Uterus (tissue), 4 donors: ENCODE results near the gene RER1. TPM values are rescaled to one million over a fixed set of nuclear protein-coding genes. Genes with fewer than 3 reads are reported as not detected.

Experiments used
- DNase-seq, 2 donors: peaks; one replicate each; pipeline ENCODE4 v3.0.0-alpha.2; 2019 to 2020
- H3K27ac ChIP-seq, 2 donors: fragments of 200-600 bp; sonication (generic); 1 replicate in 1 of 2; 2 replicates in 1 of 2; pipeline ENCODE4 v1.5.1; 2016 to 2018
- H3K27me3 ChIP-seq, 2 donors: fragments of 200-600 bp; sonication (generic); one replicate each; pipeline ENCODE4 v1.5.1; 2018 to 2019; ENCODE audit warnings: control low read depth in 1 of 2
- H3K36me3 ChIP-seq, 2 donors: fragments of 200-600 bp; sonication (generic); one replicate each; pipeline ENCODE4 v1.5.1; 2019; ENCODE audit warnings: control low read depth in 1 of 2
- H3K4me1 ChIP-seq, 2 donors: fragments of 200-600 bp; sonication (generic); one replicate each; pipeline ENCODE4 v1.5.1; 2018 to 2019; ENCODE audit warnings: control low read depth in 1 of 2
- H3K4me3 ChIP-seq, 2 donors: fragments of 200-600 bp; sonication (generic); 1 replicate in 1 of 2; 2 replicates in 1 of 2; pipeline ENCODE4 v1.5.1; 2018 to 2019; ENCODE audit warnings: mild to moderate bottlenecking in 1 of 2
- H3K9me3 ChIP-seq, 2 donors: fragments of 200-600 bp; sonication (generic); one replicate each; pipeline ENCODE4 v1.5.1; 2019; ENCODE audit warnings: control low read depth in 1 of 2
- CTCF ChIP-seq, 4 experiments: fragments of 200-600 bp in 2 of 4; fragments of 450-650 bp in 2 of 4; sonication (generic) in 2 of 4; IDR thresholded peaks; one replicate each; pipeline ENCODE4 v1.5.1; 2016 to 2019; ENCODE audit warnings: antibody characterized with exemption in 4 of 4, mild to moderate bottlenecking in 2 of 4, moderate library complexity in 1 of 4
- POLR2A ChIP-seq, 2 donors: fragments of 450-650 bp; IDR thresholded peaks; one replicate each; pipeline ENCODE4 v1.6.1; 2016; ENCODE audit warnings: antibody characterized with exemption in 2 of 2, mild to moderate bottlenecking in 1 of 2, moderate library complexity in 1 of 2
- intact Hi-C: fragments of 100-400 bp; cut with DNase I; formaldehyde crosslinking; loops from one replicate; pipeline ENCODE4 v1.15.1; 2023; ENCODE audit warnings: low total_unique reads
- total RNA-seq, 4 donors: library from RNA; depleted of rRNA in 3 of 4; stranded (reverse); fragments of >200 nt in 3 of 4; gene quantifications; one replicate each; pipeline versions ENCODE4 v1.1.0 to v1.2.4, GENCODE V29; 2014 to 2023
- donor health status: DM: yes; HTN: yes; CAD: no.

Gene RER1
- total RNA-seq, 4 donors from 2014 or later: 34.1 to 105 (median 57.3) TPM

- no peak overlapping the region for H3K27ac ChIP-seq
- no peak for TF ChIP-seq POLR2A (IDR thresholded peaks at IDR 0.05)
- no peak for TF ChIP-seq CTCF (IDR thresholded peaks at IDR 0.05)
- DNase-seq: no peak
- intact Hi-C loops: no loop called here
- no peaks in the 10 kb centered on the region for H3K4me1 ChIP-seq
- no peaks in the 10 kb centered on the region for H3K9me3 ChIP-seq
- peaks cover 0 to 18% of the 10 kb centered on the region in 2 donors for H3K27me3 ChIP-seq
- no peak overlapping the region for H3K4me3 ChIP-seq
- no peaks in the 10 kb centered on the region for H3K36me3 ChIP-seq
Observed at GRCh38 chr1:2422523-2422922, 30.9 kb downstream of the RER1 start.

- no peaks in the 10 kb centered on the region for H3K9me3 ChIP-seq
- no peaks in the 10 kb centered on the region for H3K36me3 ChIP-seq
- no peak overlapping the region for H3K27ac ChIP-seq
- H3K27me3 ChIP-seq: no peaks in the 10 kb centered on the region
- no peak overlapping the region for H3K4me3 ChIP-seq
- no peak for DNase-seq
- H3K4me1 ChIP-seq: no peaks in the 10 kb centered on the region
- intact Hi-C loops: no loop called here
- TF ChIP-seq CTCF (IDR thresholded peaks at IDR 0.05) (no peak), POLR2A (IDR thresholded peaks at IDR 0.05) (no peak)
Observed at GRCh38 chr1:2425892-2426291, 34.3 kb downstream of the RER1 start.

- TF ChIP-seq CTCF (IDR thresholded peaks at IDR 0.05) (no peak), POLR2A (IDR thresholded peaks at IDR 0.05) (no peak)
- Histone ChIP-seq H3K27ac (no peak overlapping the region), H3K4me1 (no peaks in the 10 kb centered on the region), H3K27me3 (no peaks in the 10 kb centered on the region), H3K4me3 (no peak overlapping the region), H3K36me3 (no peaks in the 10 kb centered on the region), H3K9me3 (no peaks in the 10 kb centered on the region)
- intact Hi-C loops: no loop called here
- no peak for DNase-seq
Observed at GRCh38 chr1:2426540-2426939, 34.9 kb downstream of the RER1 start.

GRCh38 chr1:2427051-2427450 is 35.4 kb downstream of the RER1 start:
- Histone ChIP-seq H3K9me3 (no peaks in the 10 kb centered on the region), H3K4me3 (no peak overlapping the region), H3K36me3 (no peaks in the 10 kb centered on the region), H3K27me3 (no peaks in the 10 kb centered on the region), H3K4me1 (no peaks in the 10 kb centered on the region), H3K27ac (no peak overlapping the region)
- intact Hi-C loops: no loop called here
- TF ChIP-seq CTCF (IDR thresholded peaks at IDR 0.05) (no peak), POLR2A (IDR thresholded peaks at IDR 0.05) (no peak)
- DNase-seq: no peak

- intact Hi-C loops: no loop called here
- H3K27ac ChIP-seq: no peak overlapping the region
- no peaks in the 10 kb centered on the region for H3K36me3 ChIP-seq
- no peaks in the 10 kb centered on the region for H3K4me1 ChIP-seq
- no peaks in the 10 kb centered on the region for H3K27me3 ChIP-seq
- no peak overlapping the region for H3K4me3 ChIP-seq
- no peak for DNase-seq
- TF ChIP-seq POLR2A (IDR thresholded peaks at IDR 0.05) (no peak), CTCF (IDR thresholded peaks at IDR 0.05) (no peak)
- no peaks in the 10 kb centered on the region for H3K9me3 ChIP-seq
Observed at GRCh38 chr1:2427976-2428375, 36.3 kb downstream of the RER1 start.
